OCI-LY7 (cell line): ENCODE data around the gene TES. TPM values are rescaled to one million over a fixed set of nuclear protein-coding genes. Genes with fewer than 3 reads are reported as not detected.

Source experiments
- BruUV-seq: library from RNA; stranded (reverse); fragments of 400-500 nt; replicated peaks from 2 replicates; lab custom pipeline; 2021; lab: Mats Ljungman, UMichigan
- CTCF ChIA-PET: fragments of 300-600 bp; sonication (Branson Sonifier 250); formaldehyde crosslinking; loops from one replicate; lab custom pipeline; 2022; ENCODE audit warnings: antibody characterized with exemption; ENCODE audit not compliant: unreplicated experiment; lab: Charles Lee
- POLR2A ChIA-PET: fragments of 300-600 bp; sonication (Branson Sonifier 250); formaldehyde crosslinking; loops from one replicate; lab custom pipeline; 2022; ENCODE audit warnings: antibody characterized with exemption; lab: Charles Lee
- DNase-seq: peaks from one replicate; pipeline ENCODE4 v3.0.0-alpha.2; 2015; ENCODE audit warnings: low spot score
- H2AFZ ChIP-seq: fragments of 200-600 bp; sonication (generic), shearing (Covaris generic); 2 replicates; pipeline ENCODE4 v1.6.1; 2014; ENCODE audit warnings: mild to moderate bottlenecking, antibody characterized with exemption, low read length, moderate library complexity
- H3K27ac ChIP-seq: fragments of 200-600 bp; sonication (generic); 2 replicates; pipeline ENCODE4 v1.5.1; 2014; ENCODE audit warnings: mixed run types, low read depth, mild to moderate bottlenecking, moderate library complexity, low read length, inconsistent platforms; ENCODE audit not compliant: poor library complexity, severe bottlenecking
- H3K36me3 ChIP-seq: fragments of 200-600 bp; sonication (generic); 2 replicates; pipeline ENCODE4 v1.6.1; 2014; ENCODE audit warnings: mild to moderate bottlenecking, antibody characterized with exemption, low read length, moderate library complexity, mixed read lengths; ENCODE audit not compliant: insufficient read depth
- H3K4me1 ChIP-seq: fragments of 200-600 bp; sonication (generic); 2 replicates; pipeline ENCODE4 v1.5.1; 2014; ENCODE audit warnings: mild to moderate bottlenecking, low read length; ENCODE audit not compliant: insufficient read depth, poor library complexity, severe bottlenecking
- H3K4me2 ChIP-seq: fragments of 200-600 bp; sonication (generic); 2 replicates; pipeline ENCODE4 v1.6.1; 2014; ENCODE audit warnings: mild to moderate bottlenecking, low read length
- H3K4me3 ChIP-seq: fragments of 200-600 bp; sonication (generic); 2 replicates; pipeline ENCODE4 v1.5.1; 2014; ENCODE audit warnings: mild to moderate bottlenecking, low read depth, low read length; ENCODE audit not compliant: poor library complexity, severe bottlenecking
- H3K79me2 ChIP-seq: fragments of 200-600 bp; sonication (generic); 2 replicates; pipeline ENCODE4 v1.6.1; 2016; ENCODE audit warnings: low read depth, mild to moderate bottlenecking, low read length, moderate library complexity, mixed read lengths; ENCODE audit not compliant: insufficient read depth
- H3K9me2 ChIP-seq: fragments of 200-600 bp; sonication (generic); 2 replicates; pipeline ENCODE4 v1.6.1; 2016; ENCODE audit warnings: mild to moderate bottlenecking, low read length, mixed read lengths; ENCODE audit not compliant: insufficient read depth
- H3K9me3 ChIP-seq: fragments of 200-600 bp; sonication (generic); 2 replicates; pipeline ENCODE4 v1.6.1; 2014; ENCODE audit warnings: mild to moderate bottlenecking, mixed run types, low read length, mixed read lengths
- H4K20me1 ChIP-seq: fragments of 200-600 bp; sonication (generic); 2 replicates; pipeline ENCODE4 v1.6.1; 2014; ENCODE audit warnings: mild to moderate bottlenecking, antibody characterized with exemption, low read length, moderate library complexity, mixed read lengths; ENCODE audit not compliant: insufficient read depth
- CTCF ChIP-seq: fragments of 200-600 bp; sonication (generic); conservative IDR thresholded peaks from 2 replicates; pipeline ENCODE4 v1.5.1; 2014; ENCODE audit warnings: mild to moderate bottlenecking, antibody characterized with exemption, low read length, moderate library complexity, mixed read lengths
- EZH2phosphoT487 ChIP-seq: fragments of 200-600 bp; sonication (generic); IDR thresholded peaks from 2 replicates; pipeline ENCODE4 v1.6.1; 2018; ENCODE audit warnings: low read depth, borderline replicate concordance, mild to moderate bottlenecking, mixed run types, antibody characterized with exemption, low read length, moderate library complexity, mixed read lengths
- intact Hi-C: fragments of 100-400 bp; cut with micrococcal nuclease; formaldehyde crosslinking; loops from one replicate; pipeline ENCODE4 v1.10.0; 2022; ENCODE audit not compliant: unreplicated experiment
- total RNA-seq, 2 experiments: library from RNA; depleted of rRNA in 1 of 2; stranded (reverse); fragments of >200 nt in 1 of 2; shearing (Covaris generic) in 1 of 2; gene quantifications; 2 replicates each; pipeline ENCODE4 v1.2.3, GENCODE V29; 2014 to 2022

TES gene
- total RNA-seq, 2 experiments from 2014 or later = not detected

DNA sequence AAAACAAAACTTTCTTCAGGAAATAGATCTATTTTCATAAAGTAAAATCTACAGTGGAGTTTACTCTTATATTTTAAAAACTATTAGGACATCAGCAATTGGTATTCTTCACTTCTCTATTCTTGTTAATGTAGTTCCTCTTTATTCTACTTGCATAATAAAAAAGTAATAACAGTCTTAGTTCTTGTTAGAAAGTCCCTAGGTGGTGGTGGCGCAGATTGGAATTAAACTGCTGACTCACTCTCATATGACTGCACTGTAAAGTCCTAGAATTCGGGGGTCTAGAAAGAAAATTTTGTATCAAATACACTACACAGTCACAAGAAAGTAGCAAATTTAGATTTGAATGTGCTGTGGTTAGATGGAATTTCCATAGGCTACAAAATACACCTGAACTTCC is 44.6 kb upstream of the TES start:
- Histone ChIP-seq H2AFZ (no peak overlapping the region), H3K9me2 (no peaks in the 10 kb centered on the region), H3K9me3 (no peaks in the 10 kb centered on the region), H4K20me1 (no peaks in the 10 kb centered on the region), H3K79me2 (no peaks in the 10 kb centered on the region), H3K4me1 (no peaks in the 10 kb centered on the region), H3K4me2 (no peak overlapping the region), H3K27ac (no peak overlapping the region), H3K4me3 (no peak overlapping the region), H3K36me3 (no peaks in the 10 kb centered on the region)
- ChIA-PET CTCF (no interaction called here), POLR2A (interaction anchor here (1.0 kb wide), 1 partner anchor 11 kb away, joined by 3 read pairs; no protein-coding TSS in a partner anchor)
- DNase-seq = no peak
- BruUV-seq = no TSS peak
- intact Hi-C loops = no loop called here
- TF ChIP-seq CTCF (no peak), EZH2phosphoT487 (no peak)

DNA sequence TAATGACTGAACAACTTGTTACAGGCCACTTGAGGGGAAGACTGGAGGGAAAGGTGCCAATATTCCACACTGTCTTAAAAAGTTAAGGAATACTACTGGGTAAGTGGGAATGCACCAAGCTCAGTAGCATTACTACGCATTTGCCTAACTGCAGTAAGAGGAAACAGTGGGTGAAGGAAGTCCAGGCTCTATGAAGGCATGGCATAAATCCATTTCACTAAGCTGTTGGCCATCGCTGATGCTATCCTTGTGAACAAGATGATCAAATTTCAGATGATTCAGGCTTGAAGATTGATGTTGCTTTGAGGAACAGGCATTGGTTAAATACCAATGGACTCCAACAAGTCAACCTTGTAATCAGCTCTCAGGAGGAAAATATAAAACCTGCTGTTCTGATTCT is 44.2 kb upstream of the TES start:
- intact Hi-C loops = no loop called here
- POLR2A ChIA-PET = interaction anchor here (1.0 kb wide), 1 partner anchor 11 kb away, joined by 3 read pairs; no protein-coding TSS in a partner anchor
- DNase-seq = no peak
- Histone ChIP-seq H3K9me3 (no peaks in the 10 kb centered on the region), H3K36me3 (no peaks in the 10 kb centered on the region), H3K4me1 (no peaks in the 10 kb centered on the region), H3K9me2 (no peaks in the 10 kb centered on the region), H4K20me1 (no peaks in the 10 kb centered on the region), H3K4me2 (no peak overlapping the region), H3K79me2 (no peaks in the 10 kb centered on the region), H3K4me3 (no peak overlapping the region), H3K27ac (no peak overlapping the region), H2AFZ (no peak overlapping the region)
- CTCF ChIA-PET = interaction anchor here (1.0 kb wide), 1 partner anchor 14 kb away, joined by 3 read pairs; no protein-coding TSS in a partner anchor
- no peak for TF ChIP-seq CTCF
- no peak for TF ChIP-seq EZH2phosphoT487
- no TSS peak for BruUV-seq

DNA sequence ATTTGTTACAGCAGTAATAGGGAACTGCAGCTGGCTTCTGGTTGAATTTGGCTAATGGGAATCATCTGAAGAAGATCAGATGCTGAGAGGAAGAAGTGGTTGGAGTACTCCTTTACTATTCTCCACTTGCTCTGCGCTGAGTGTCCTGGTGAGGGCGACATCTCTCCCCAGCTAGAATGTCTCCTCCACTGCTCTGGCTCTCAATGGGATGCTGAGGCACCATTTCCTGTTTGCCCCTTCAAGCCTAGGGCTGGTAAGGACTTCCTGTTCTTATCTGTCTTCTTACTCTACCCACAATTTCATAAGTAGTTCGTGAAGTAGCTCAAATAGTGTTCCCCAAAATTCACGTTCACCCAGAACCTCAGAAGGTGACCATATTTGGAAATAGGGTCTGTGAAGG is 43.2 kb upstream of the TES start:
- no TSS peak for BruUV-seq
- Histone ChIP-seq H3K9me3 (no peaks in the 10 kb centered on the region), H3K4me1 (no peaks in the 10 kb centered on the region), H2AFZ (0 out of 2 replicates have a peak overlapping the region, but pooled peaks have one; percentile 25), H3K79me2 (no peaks in the 10 kb centered on the region), H4K20me1 (no peaks in the 10 kb centered on the region), H3K4me2 (no peak overlapping the region), H3K9me2 (no peaks in the 10 kb centered on the region), H3K36me3 (no peaks in the 10 kb centered on the region), H3K27ac (no peak overlapping the region), H3K4me3 (no peak overlapping the region)
- CTCF ChIA-PET = interaction anchor here (0.7 to 1.0 kb wide), 2 partner anchors 13 to 22 kb away, joined by 3 read pairs; no protein-coding TSS in a partner anchor
- POLR2A ChIA-PET = no interaction called here
- intact Hi-C loops = no loop called here
- peak; percentile 65 for TF ChIP-seq CTCF
- TF ChIP-seq EZH2phosphoT487 = no peak
- peak; percentile 10 for DNase-seq
